ENCODE data around the gene PSKH1.

Gene PSKH1

GRCh38 chr16:67868290-67868689 lies 24.8 kb upstream of the PSKH1 start:
- no peak for DNase-seq (ENCODE audit: low read depth)
- no peak for TF ChIP-seq CTCF (conservative IDR thresholded peaks at IDR 0.05; ENCODE audit: low read depth, low read length)

DNA sequence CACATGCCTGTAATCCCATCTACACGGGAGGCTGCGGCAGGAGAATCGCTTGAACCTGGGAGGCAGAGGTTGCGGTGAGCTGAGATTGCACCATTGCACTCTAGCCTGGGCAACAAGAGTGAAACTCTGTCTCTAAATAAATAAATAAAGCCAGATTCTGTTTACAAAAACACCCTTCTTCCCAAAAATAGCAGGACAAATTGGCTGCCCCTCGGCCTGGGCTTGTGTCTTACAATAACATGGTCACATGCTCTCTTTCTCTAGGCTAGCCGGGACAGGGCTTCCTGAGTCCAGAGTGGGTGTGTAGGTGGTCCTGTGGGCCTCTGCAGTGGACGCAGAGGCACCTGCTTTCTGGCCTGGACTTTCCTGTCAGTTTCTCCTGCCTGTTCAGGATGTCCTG lies 23.4 kb upstream of the PSKH1 start:
- no peak overlapping the region for H3K4me3 ChIP-seq (ENCODE audit: low read depth, low read length)
- TF ChIP-seq CTCF (conservative IDR thresholded peaks at IDR 0.05; ENCODE audit: low read depth, low read length) = no peak
- no peak for DNase-seq (ENCODE audit: low read depth)

More at GRCh38 chr16:67868290-67868689, 24.8 kb upstream of the PSKH1 start:
- H3K4me3 ChIP-seq (ENCODE audit: low read depth, low read length) = no peak overlapping the region

DNA sequence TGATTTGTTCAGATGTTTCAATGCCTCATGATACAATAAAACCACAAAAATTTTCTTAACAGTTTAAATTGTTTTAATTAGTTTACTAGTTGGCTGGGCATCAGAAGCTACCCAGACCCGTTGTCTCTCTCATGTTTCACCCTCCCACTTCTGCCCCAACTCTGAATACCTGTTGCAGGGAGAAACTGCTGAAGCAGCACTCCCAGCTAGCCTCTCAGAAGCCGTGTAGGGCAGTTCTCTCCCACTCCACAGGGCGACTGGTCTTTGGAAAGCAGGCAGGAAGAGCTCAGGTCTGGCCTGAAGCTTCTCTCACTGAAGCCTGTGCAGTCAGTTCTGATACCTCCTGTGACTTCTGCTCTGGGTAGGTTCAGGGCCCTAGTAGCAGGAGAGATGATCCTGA lies 21.8 kb upstream of the PSKH1 start:
- H3K4me3 ChIP-seq (ENCODE audit: low read depth, low read length) = no peak overlapping the region
- DNase-seq (ENCODE audit: low read depth) = no peak
- TF ChIP-seq CTCF (conservative IDR thresholded peaks at IDR 0.05; ENCODE audit: low read depth, low read length) = no peak

GRCh38 chr16:67872131-67872630 lies 20.9 kb upstream of the PSKH1 start:
- no peak for TF ChIP-seq CTCF (conservative IDR thresholded peaks at IDR 0.05; ENCODE audit: low read depth, low read length)
- no peak for DNase-seq (ENCODE audit: low read depth)
- no peak overlapping the region for H3K4me3 ChIP-seq (ENCODE audit: low read depth, low read length)

GRCh38 chr16:67872631-67873434 lies 20.2 kb upstream of the PSKH1 start, which contains the start of gene EDC4:
Gene EDC4 (plus strand): TSS chr16:67873052. CDS start chr16:67873262, 210 bp downstream.
- peak within 1 kb of the TSS; percentile 84 for H3K4me3 ChIP-seq (ENCODE audit: low read depth, low read length)
- DNase-seq (ENCODE audit: low read depth) = peak; percentile 81
- TF ChIP-seq CTCF (conservative IDR thresholded peaks at IDR 0.05; ENCODE audit: low read depth, low read length) = no peak

DNA sequence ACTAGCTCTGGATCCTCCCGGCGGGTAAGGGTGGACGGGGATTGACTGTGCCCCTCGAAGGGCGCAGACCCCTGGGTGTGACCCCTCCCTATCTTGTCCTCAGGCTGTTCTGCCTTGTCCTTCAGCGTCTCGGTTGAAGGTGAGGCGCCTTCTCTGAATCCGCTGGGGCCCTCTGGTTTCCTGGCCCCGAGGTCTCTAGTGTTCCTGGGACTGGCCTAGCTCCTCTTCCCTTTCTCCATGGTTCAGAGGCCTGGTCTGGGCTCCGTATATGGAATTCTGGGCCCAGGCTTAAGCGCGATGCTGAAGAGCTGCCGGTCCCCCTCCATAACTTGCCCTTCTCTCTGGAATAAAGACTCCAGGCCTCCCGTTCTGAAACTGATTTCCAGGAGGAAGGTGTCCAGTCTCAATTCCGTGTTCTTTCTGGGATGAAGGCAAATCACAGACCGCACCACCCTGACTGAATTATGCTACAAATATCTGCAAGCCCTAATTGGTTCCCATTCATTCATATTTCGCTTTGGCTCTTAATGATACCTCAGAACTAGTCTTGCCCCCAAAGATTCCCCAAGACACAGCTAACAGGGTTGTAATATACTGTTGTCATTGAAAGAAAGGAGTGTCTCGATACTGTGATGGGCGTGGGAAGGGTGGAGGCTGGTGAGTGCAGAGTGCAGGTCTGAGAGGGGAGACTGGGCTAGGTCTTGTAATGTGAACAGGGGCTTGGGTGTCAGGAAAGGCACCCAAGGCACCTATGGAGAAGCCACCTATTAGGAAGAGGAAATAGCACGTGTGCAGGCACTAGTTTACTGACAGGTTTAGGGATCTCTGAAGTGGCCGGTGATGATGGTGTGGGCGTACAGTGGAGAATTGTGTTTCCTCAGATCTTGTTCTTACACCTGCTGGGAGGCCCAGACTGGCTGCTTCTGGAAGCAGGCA lies 19.4 kb upstream of the PSKH1 start:
- no peak for DNase-seq (ENCODE audit: low read depth)
- TF ChIP-seq CTCF (conservative IDR thresholded peaks at IDR 0.05; ENCODE audit: low read depth, low read length) = no peak

More for the DNA sequence above, 19.4 kb upstream of the PSKH1 start:
- H3K4me3 ChIP-seq (ENCODE audit: low read depth, low read length) = peak overlapping the region; percentile 84
